ENCODE data around the gene CDKN2AIP.

Gene CDKN2AIP

GRCh38 chr4:183444214-183445096, at the start of gene CDKN2AIP:
TSS of gene CDKN2AIP (plus strand) at chr4:183444636. CDS start at chr4:183444798, 162 bp downstream.
- peak; percentile 95 for DNase-seq

GRCh38 chr4:183395395-183395794, 49.0 kb upstream of the CDKN2AIP start:
- DNase-seq = no peak

GRCh38 chr4:183396227-183396637, 48.2 kb upstream of the CDKN2AIP start:
- DNase-seq = no peak

GRCh38 chr4:183397741-183398297, 46.6 kb upstream of the CDKN2AIP start:
- DNase-seq = no peak

- DNase-seq = peak; percentile 69
Observed at GRCh38 chr4:183398298-183399125, 45.9 kb upstream of the CDKN2AIP start.

GRCh38 chr4:183399126-183399522, 45.3 kb upstream of the CDKN2AIP start:
- no peak for DNase-seq

GRCh38 chr4:183399616-183400015, 44.8 kb upstream of the CDKN2AIP start:
- no peak for DNase-seq

GRCh38 chr4:183400035-183400434, 44.4 kb upstream of the CDKN2AIP start:
- DNase-seq = no peak

GRCh38 chr4:183401473-183401872, 43.0 kb upstream of the CDKN2AIP start:
- DNase-seq = no peak

GRCh38 chr4:183402771-183403170, 41.7 kb upstream of the CDKN2AIP start:
- DNase-seq = no peak

- no peak for DNase-seq
Observed at GRCh38 chr4:183403486-183403885, 41.0 kb upstream of the CDKN2AIP start.

- no peak for DNase-seq
Observed at GRCh38 chr4:183403961-183404360, 40.5 kb upstream of the CDKN2AIP start.

GRCh38 chr4:183405303-183405702, 39.1 kb upstream of the CDKN2AIP start:
- no peak for DNase-seq

GRCh38 chr4:183407128-183407585, 37.3 kb upstream of the CDKN2AIP start:
- DNase-seq = peak; percentile 92

GRCh38 chr4:183407635-183408464, 36.6 kb upstream of the CDKN2AIP start:
- no peak for DNase-seq

- DNase-seq = no peak
Observed at GRCh38 chr4:183408796-183409195, 35.6 kb upstream of the CDKN2AIP start.

GRCh38 chr4:183409483-183409882, 35.0 kb upstream of the CDKN2AIP start:
- no peak for DNase-seq

GRCh38 chr4:183409934-183410333, 34.5 kb upstream of the CDKN2AIP start:
- DNase-seq = no peak

GRCh38 chr4:183411291-183411861, 33.1 kb upstream of the CDKN2AIP start:
- no peak for DNase-seq

- DNase-seq = no peak
Observed at GRCh38 chr4:183412821-183413220, 31.6 kb upstream of the CDKN2AIP start.

- no peak for DNase-seq
Observed at GRCh38 chr4:183413234-183414200, 30.9 kb upstream of the CDKN2AIP start.
